ENCODE measurements around the gene DCAF8. TPM values are rescaled to one million over a fixed set of nuclear protein-coding genes. Genes with fewer than 3 reads are reported as not detected.

DCAF8 gene
- total RNA-seq, 1 experiment from 2014 or later: 28.4 TPM

- no peak for DNase-seq (ENCODE audit: low read depth)
Observed at GRCh38 chr1:160227034-160227433, 35.3 kb downstream of the DCAF8 start.

GRCh38 chr1:160226623-160227022 lies 35.7 kb downstream of the DCAF8 start:
- no peak for DNase-seq (ENCODE audit: low read depth)

- DNase-seq (ENCODE audit: low read depth): no peak
Observed at GRCh38 chr1:160225345-160225744, 37.0 kb downstream of the DCAF8 start.

GRCh38 chr1:160224606-160225005 lies 37.7 kb downstream of the DCAF8 start:
- DNase-seq (ENCODE audit: low read depth): no peak

GRCh38 chr1:160222546-160222945 lies 39.8 kb downstream of the DCAF8 start:
- no peak for DNase-seq (ENCODE audit: low read depth)

GRCh38 chr1:160221089-160221488 lies 41.3 kb downstream of the DCAF8 start:
- no peak for DNase-seq (ENCODE audit: low read depth)

GRCh38 chr1:160220301-160220700 lies 42.0 kb downstream of the DCAF8 start:
- no peak for DNase-seq (ENCODE audit: low read depth)

- DNase-seq (ENCODE audit: low read depth): peak; percentile 76
Observed at GRCh38 chr1:160219062-160219929, 43.1 kb downstream of the DCAF8 start.

GRCh38 chr1:160217481-160218051 lies 44.8 kb downstream of the DCAF8 start:
- DNase-seq (ENCODE audit: low read depth): no peak

- DNase-seq (ENCODE audit: low read depth): no peak
Observed at GRCh38 chr1:160216301-160216700, 46.0 kb downstream of the DCAF8 start.

- no peak for DNase-seq (ENCODE audit: low read depth)
Observed at GRCh38 chr1:160214481-160215140, 47.7 kb downstream of the DCAF8 start.

GRCh38 chr1:160211046-160211790 lies 51.1 kb downstream of the DCAF8 start:
- no peak for DNase-seq (ENCODE audit: low read depth)

GRCh38 chr1:160210561-160210960 lies 51.8 kb downstream of the DCAF8 start:
- no peak for DNase-seq (ENCODE audit: low read depth)

GRCh38 chr1:160209321-160210046 lies 52.9 kb downstream of the DCAF8 start:
- DNase-seq (ENCODE audit: low read depth): no peak

GRCh38 chr1:160208557-160209320 lies 53.6 kb downstream of the DCAF8 start:
- no peak for DNase-seq (ENCODE audit: low read depth)

GRCh38 chr1:160207771-160208556 lies 54.4 kb downstream of the DCAF8 start:
- DNase-seq (ENCODE audit: low read depth): no peak

- DNase-seq (ENCODE audit: low read depth): no peak
Observed at GRCh38 chr1:160207118-160207650, 55.2 kb downstream of the DCAF8 start.

GRCh38 chr1:160206421-160207117 lies 55.8 kb downstream of the DCAF8 start:
- DNase-seq (ENCODE audit: low read depth): peak; percentile 84

- DNase-seq (ENCODE audit: low read depth): peak; percentile 66
Observed at GRCh38 chr1:160206036-160206389, 56.3 kb downstream of the DCAF8 start.

Measured in RPMI7951 (cell line).